Lower leg skin (tissue), 4 donors: ENCODE results near the gene JPT2. TPM values are rescaled to one million over a fixed set of nuclear protein-coding genes. Genes with fewer than 3 reads are reported as not detected.

Source experiments
- DNase-seq, 2 donors: peaks; one replicate each; pipeline ENCODE4 v3.0.0-alpha.2; 2019; ENCODE audit warnings: low spot score in 2 of 2
- H3K4me3 ChIP-seq: fragments of 200-600 bp; sonication (generic); 2 replicates; pipeline ENCODE4 v1.5.1; 2017; ENCODE audit warnings: mild to moderate bottlenecking, low read depth; ENCODE audit not compliant: poor library complexity, severe bottlenecking
- POLR2A ChIP-seq, 2 donors: fragments of 450-650 bp; IDR thresholded peaks; one replicate each; pipeline ENCODE4 v1.6.1; 2016 to 2017; ENCODE audit warnings: antibody characterized with exemption in 2 of 2, mild to moderate bottlenecking in 1 of 2, moderate library complexity in 1 of 2
- WGBS, 2 donors: methylation state at CpG; one replicate each; pipeline ENCODE4 v1.1.5; 2018; 5-methylcytosine and 5-hydroxymethylcytosine counted together
- intact Hi-C: fragments of 100-400 bp; cut with DNase I; formaldehyde crosslinking; loops from one replicate; pipeline ENCODE4 v1.15.0; 2023; ENCODE audit warnings: low total_unique reads
- total RNA-seq, 4 donors: library from RNA; depleted of rRNA; stranded (reverse); fragments of >200 nt; gene quantifications; one replicate each; pipeline ENCODE4 v1.1.0, GENCODE V29; 2016
- TF ChIP-seq, protein P1 (sequence below), 3 donors: fragments of 450-650 bp; IDR thresholded peaks; one replicate each; pipeline ENCODE4 v1.5.1; 2016; ENCODE audit warnings: antibody characterized with exemption in 3 of 3, mild to moderate bottlenecking in 3 of 3, moderate library complexity in 2 of 3

Gene JPT2
- total RNA-seq, 4 donors from 2014 or later: 23.3 to 40.1 (median 38.1) TPM

DNA sequence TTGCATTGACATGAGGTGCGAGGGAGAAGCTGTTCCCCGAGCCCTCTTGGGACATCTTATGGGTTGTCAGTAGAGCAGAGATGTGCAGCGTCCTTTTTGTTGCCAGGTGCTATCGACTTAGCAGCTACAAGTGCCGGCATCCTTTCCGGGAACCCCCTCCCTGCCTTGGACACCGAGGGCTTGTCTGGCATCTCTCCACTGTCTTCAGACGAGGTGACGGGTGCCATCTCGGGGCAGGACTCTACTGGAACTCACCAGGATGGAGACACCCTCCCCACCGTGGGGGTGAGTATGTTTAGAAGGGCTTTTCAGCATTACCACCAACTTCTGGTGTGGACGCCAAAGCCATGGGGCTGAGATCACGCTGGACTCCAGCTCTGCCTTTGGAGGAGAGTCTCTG is 11.8 kb upstream of the JPT2 start:
- TF ChIP-seq, protein P1, sequence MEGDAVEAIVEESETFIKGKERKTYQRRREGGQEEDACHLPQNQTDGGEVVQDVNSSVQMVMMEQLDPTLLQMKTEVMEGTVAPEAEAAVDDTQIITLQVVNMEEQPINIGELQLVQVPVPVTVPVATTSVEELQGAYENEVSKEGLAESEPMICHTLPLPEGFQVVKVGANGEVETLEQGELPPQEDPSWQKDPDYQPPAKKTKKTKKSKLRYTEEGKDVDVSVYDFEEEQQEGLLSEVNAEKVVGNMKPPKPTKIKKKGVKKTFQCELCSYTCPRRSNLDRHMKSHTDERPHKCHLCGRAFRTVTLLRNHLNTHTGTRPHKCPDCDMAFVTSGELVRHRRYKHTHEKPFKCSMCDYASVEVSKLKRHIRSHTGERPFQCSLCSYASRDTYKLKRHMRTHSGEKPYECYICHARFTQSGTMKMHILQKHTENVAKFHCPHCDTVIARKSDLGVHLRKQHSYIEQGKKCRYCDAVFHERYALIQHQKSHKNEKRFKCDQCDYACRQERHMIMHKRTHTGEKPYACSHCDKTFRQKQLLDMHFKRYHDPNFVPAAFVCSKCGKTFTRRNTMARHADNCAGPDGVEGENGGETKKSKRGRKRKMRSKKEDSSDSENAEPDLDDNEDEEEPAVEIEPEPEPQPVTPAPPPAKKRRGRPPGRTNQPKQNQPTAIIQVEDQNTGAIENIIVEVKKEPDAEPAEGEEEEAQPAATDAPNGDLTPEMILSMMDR (IDR thresholded peaks at IDR 0.05): no peak
- TF ChIP-seq POLR2A (IDR thresholded peaks at IDR 0.05): no peak
- DNase-seq: no peak
- intact Hi-C loops: no loop called here
- 90 to 93% methylated on average over 13 of the region's 13 CpGs for WGBS, 2 donors
- H3K4me3 ChIP-seq: no peak overlapping the region

DNA sequence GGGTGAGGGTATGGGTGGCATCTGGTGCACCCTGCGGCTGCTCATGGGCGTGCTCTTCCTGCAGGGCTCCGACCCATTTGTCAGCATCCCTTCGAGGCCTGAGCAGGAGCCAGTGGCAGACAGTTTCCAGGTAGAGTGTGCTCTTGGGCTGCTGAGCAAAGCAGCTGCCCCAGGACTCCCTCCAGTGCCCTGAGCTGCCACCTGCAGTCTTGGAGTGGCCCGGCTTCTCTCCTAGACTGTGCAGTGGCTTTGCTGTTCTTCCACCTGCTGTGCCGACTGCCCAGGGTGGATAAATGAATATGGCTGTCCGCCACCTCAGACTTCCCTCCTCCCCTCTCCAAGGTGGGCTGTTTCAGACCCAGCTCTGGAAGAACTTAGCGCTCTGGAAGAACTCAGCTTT is 10.8 kb upstream of the JPT2 start:
- H3K4me3 ChIP-seq: no peak overlapping the region
- 86 to 92% methylated on average over 6 to 8 of the region's 8 CpGs for WGBS, 2 donors
- TF ChIP-seq, protein P1 (IDR thresholded peaks at IDR 0.05): no peak
- no peak for TF ChIP-seq POLR2A (IDR thresholded peaks at IDR 0.05)
- intact Hi-C loops: no loop called here
- DNase-seq: no peak

DNA sequence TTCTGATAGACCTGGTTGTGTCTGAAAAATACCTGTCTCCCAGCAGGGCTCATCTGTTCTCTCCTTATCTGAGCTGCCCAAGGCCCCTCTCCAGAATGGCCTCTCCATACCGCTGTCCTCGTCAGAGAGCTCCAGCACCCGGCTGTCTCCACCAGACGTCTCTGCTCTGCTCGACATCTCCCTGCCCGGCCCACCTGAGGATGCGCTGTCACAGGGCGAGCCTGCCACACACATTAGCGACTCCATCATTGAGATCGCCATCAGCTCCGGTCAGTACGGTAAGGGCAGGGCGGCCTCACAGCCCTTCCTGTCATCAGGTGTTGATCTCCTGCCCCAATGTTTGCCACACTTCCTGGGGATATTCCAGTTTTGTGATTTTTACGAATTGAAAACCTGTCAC is 10.2 kb upstream of the JPT2 start:
- 91 to 95% methylated on average over 14 of the region's 14 CpGs for WGBS, 2 donors
- intact Hi-C loops: no loop called here
- no peak overlapping the region for H3K4me3 ChIP-seq
- no peak for DNase-seq
- TF ChIP-seq, protein P1 (IDR thresholded peaks at IDR 0.05): no peak
- TF ChIP-seq POLR2A (IDR thresholded peaks at IDR 0.05): no peak

DNA sequence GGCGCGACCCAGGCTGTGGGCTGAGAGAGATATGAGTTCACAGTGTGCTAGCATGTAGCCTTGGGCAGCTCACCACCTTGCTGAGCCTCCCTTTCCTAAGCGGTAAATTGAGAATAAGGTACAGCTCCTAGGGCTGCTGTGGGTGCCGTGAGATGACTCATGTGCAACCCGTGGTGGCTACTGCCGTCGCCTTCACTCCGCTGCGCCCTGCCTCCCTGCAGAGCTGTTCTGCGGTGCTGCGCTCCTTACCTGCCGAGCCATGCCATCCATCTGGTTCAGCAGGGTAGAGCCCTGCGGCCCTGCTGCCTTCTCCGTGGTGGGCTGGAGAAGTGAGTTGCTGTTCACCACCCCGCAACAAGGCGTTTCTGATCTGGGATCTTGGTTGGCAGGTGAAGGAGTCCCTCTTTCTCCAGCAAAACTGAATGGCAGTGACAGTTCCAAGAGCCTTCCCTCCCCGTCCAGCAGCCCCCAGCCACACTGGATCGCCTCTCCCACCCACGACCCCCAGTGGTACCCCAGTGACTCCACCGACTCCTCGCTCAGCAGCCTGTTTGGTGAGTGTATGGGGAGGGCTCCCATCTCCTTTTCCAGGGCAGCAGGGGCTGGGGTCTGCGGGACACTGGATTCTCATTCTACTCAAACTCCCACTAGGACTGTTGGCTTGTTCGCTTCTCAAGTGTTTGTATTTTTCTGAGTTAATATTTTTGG is 9.3 kb upstream of the JPT2 start:
- intact Hi-C loops: no loop called here
- no peak for TF ChIP-seq POLR2A (IDR thresholded peaks at IDR 0.05)
- TF ChIP-seq, protein P1 (IDR thresholded peaks at IDR 0.05): no peak
- DNase-seq: no peak
- 92 to 93% methylated on average over 23 of the region's 23 CpGs for WGBS, 2 donors
- H3K4me3 ChIP-seq: no peak overlapping the region

DNA sequence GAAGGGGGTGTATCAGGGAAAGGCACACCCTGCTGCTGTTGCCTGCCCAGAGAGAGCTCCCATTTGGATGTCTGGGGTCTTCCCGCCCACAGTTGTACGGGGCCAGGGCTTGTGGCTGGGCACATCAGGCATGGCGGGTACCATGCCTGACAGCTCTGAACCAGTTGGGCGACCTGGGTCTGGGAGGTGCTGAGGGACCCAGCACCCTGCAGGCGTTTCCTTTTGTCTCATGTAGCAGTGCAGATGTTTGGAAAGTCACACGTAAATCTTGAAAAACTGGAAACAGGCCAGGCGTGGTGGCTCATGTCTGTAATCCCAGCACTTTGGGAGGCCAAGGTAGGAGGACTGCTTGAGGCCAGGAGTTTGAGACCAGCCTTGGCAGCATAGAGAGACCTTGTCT is 8.4 kb upstream of the JPT2 start:
- 75 to 91% methylated on average over 6 to 7 of the region's 7 CpGs for WGBS, 2 donors
- TF ChIP-seq, protein P1 (IDR thresholded peaks at IDR 0.05): no peak
- no peak for TF ChIP-seq POLR2A (IDR thresholded peaks at IDR 0.05)
- H3K4me3 ChIP-seq: no peak overlapping the region
- intact Hi-C loops: no loop called here
- DNase-seq: no peak

DNA sequence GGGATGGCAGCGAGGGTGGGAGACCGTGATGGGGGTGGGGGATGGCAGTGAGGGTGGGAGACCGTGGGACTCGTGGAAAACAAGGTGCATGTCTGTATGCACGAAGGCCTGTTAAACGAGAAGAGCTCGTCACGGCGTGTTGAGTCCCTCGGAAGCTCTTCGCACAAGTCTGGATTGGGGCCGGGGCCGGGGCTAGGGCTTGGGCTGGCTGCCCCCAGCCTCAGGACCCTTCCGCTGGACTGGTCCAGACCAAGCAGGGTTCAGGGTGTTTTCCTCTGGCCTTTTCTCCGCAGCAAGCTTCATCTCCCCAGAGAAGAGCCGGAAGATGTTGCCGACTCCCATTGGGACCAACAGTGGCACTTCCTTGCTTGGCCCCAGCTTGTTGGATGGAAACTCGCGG is 7.7 kb upstream of the JPT2 start:
- intact Hi-C loops: no loop called here
- TF ChIP-seq, protein P1 (IDR thresholded peaks at IDR 0.05): no peak
- no peak for TF ChIP-seq POLR2A (IDR thresholded peaks at IDR 0.05)
- no peak for DNase-seq
- H3K4me3 ChIP-seq: no peak overlapping the region
- 92 to 97% methylated on average over 19 of the region's 19 CpGs for WGBS, 2 donors
